COLO829 (cell line): ENCODE results near the gene NOTCH1.

Experiments used
- DNase-seq: peaks from one replicate; pipeline ENCODE4 v3.0.0; 2012; ENCODE audit warnings: low spot score

NOTCH1 gene

GRCh38 chr9:136463578-136463977 lies 82.3 kb downstream of the NOTCH1 start:
- no peak for DNase-seq

- no peak for DNase-seq
These were observed 83.2 kb downstream of the NOTCH1 start for GRCh38 chr9:136462664-136463063.

GRCh38 chr9:136460772-136461325 lies 85.0 kb downstream of the NOTCH1 start:
- no peak for DNase-seq

DNA sequence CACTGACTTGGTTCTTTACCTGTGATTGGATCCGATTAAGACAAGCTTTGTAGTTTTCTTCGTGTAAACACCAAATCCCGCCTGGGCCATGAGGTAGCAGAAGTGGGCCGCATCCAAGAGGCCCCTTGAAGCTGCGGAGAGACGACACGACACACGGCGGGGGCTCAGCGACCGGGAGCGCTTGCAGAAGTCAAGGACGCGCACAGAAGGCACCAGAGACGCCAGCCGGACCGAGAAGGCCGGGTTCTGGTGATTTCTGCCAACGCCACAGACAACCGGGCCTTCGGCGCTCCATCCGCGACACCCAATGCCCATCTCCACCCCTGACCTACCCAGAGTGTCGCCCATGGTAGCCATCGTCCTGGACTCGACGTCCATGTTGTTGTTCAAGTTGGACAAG lies 86.4 kb downstream of the NOTCH1 start:
- no peak for DNase-seq

DNA sequence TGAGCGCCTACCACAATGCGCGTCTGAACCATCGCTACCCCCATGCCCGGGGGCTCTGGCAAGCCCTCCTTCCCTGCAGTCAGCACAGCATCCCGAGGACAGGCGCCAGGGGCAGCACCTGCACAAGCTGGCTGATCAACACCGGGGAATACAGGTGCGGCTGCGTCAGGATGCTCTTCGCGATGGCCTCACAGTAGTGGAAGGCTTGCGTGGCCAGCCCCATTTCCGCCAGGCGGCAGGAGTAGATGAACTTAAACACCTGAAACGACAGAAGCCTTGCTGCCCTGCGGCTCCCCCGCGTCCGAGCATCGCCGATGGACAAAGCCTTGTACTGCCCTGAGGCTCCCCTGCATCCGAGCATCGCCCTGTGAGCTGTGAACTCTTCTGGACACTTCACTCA lies 88.5 kb downstream of the NOTCH1 start:
- no peak for DNase-seq

DNA sequence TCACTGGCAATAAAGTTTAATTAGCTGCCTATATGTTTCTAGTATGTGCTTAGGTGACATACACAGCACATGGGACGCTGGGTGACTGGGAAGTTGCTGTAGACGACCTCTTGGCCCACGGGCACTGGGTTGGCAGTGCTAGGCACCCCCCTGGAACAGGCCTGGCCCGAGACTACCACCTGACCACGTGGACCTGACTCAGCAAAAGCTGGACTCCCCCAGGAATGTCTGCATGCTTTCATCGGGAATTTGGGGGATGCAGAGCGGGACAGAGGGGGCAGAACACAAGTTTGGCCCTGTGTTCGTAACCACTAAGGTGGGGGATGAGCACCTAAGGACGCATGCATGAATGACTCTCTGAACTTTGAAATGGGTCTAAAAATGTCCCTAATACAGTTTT lies 89.6 kb downstream of the NOTCH1 start:
- DNase-seq: no peak

- DNase-seq: no peak
These were observed 90.5 kb downstream of the NOTCH1 start for GRCh38 chr9:136455043-136456002.

DNA sequence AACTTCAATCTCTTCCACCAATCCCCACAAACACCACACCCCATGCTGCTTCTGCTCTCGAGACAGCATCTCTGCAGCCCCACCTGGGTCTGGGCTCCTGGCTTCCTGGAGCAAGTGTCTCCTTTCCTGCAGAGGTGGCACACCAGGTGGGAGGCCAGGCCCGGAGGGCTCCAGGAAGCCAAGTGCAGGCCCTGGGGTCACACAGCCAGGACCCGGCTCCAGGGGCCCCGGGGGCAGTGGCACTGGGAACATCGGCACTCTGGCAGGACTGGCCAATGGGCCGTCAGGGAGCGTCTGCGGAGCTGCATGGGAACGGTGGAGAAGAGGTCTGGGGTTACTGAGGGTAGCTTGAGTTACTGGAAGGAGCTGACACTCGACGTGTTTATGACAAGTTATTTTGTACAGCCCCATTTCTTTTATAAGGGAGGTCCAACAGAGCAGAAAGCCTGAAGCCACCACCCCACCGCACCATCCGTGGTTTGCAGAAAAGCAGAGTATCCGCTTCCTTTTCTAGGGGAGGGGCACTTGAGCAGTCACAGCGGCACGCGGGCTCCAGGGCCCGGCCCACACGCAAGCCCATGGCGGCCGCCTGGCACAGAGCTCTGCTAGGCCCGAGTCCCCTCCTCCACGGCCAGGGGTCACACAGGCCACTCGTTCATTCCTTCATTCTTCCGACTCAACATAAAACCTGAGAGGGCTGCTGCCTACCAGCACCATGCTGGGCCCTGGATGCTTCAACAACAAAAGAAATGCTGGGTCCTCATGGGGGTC lies 91.6 kb downstream of the NOTCH1 start:
- DNase-seq: no peak

DNA sequence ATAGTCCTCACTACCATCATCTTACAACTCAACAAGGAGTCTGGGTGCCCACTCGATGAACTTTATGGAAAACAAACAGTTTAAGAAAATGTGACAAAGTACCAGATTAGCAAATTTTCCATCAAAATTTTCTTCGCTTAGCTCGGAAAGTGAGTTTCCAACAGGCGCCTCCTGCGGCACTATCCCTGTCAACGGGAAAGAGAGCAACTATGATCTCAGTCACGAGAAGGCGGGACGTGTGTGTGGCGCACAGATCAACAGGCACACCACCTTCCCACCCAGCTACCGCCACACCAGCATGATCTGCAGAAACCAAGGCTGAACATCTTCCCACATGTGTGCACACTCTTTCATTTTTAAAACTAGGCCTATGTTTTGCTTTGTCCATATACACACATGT lies 92.5 kb downstream of the NOTCH1 start:
- no peak for DNase-seq

- no peak for DNase-seq
These were observed 94.5 kb downstream of the NOTCH1 start for GRCh38 chr9:136451221-136451877.

DNA sequence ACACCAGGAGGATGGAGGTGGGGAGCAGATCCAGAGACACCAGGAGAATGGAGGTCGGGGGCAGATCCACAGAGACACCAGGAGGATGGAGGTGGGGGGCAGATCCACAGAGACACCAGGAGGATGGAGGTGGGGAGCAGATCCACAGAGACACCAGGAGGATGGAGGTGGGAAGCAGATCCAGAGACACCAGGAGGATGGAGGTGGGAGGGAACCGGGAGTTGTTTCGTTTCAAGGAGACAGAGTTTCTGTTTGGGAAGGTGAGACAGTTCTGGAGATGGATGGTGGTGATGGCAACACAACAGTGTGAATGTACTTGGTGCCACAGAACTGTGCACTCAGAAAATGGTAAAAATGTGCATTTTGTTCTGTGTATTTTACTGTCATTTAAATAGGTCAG lies 97.2 kb downstream of the NOTCH1 start:
- no peak for DNase-seq

- DNase-seq: no peak
These were observed 98.6 kb downstream of the NOTCH1 start for GRCh38 chr9:136447173-136447778.

DNA sequence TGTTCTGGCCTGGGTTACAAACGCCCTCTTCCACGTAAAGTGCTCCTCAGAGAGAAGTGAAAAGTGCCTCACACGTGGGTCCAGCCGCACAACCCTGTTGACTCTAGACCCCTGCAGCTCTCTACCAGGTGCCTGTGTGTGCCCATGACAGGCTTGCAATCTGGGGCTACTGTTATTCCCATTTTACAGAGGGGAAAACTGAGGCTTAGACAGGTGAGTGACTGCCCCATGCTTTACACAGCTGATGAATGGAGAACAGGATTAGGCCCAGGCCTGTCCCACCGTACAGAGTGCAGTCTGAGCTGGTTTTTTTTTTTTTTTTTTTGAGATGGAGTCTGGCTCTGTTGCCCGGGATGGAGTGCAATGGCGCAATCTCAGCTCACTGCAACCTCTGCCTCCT lies 100.0 kb downstream of the NOTCH1 start:
- no peak for DNase-seq
